ENCODE data around the gene CDCP2.

CDCP2 gene

DNA sequence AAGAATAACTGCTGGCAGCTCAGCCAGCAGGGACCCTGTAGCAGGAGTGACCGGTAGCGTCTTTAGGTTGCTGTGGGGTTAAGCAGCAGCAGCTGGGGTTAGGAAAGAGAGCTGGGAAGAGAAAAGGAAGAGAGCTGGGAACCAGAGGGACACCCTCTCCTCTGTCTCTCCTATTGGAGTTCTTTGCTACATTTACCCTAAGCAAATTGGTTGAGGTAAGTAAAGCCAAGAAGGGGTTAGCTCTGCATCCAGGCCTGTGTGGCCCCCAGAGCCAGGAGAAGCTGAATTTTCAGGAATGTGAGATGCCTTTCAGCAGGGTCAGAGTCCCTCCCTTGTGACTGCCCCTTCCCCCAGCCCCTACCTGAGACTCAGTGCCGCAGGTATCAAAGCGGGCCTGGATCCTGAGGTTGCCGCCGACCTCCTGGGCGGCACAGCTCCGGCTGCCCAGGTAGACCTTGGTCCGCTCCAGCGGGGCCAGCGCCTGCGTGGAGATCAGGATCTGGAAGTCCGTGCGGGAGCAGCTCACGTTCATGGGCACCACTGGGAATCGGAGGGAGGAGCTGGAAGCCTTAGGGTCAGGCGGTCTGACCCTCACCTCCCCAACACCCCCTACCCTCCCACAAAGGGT lies 16.4 kb downstream of the CDCP2 start:
- no peak for FAIRE-seq

DNA sequence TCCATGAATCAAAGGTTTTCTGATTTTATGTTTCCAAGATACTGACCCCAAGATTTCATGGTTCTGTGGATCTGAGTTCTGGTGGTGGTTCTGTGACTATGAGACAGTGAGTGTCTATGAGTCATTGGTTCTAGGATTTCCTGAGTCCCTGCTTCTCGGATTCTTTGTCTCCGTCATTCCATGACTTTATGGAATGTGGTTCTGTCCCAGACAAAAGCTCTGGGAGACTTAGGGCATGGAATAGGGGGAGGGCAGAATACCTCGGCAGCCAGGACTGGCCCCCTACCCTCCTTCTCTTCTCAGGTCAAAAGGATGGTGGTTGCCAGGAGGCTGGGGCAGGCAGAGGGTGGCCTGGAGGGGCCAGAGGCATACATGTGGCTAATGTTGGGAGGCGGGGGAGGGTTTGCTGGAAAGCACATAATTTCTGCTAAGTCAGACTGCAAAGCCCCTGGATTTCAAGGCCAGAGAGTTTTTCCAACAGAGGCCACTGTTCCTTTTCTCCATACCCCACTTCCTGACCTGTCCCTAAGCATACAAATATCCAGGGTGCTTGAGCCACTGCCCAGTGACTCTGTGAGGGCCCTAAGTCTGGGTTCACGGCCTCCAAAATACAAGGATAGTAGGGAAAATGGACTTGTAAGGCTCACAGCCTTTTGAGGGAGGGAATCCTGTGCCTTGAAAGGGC lies 17.2 kb downstream of the CDCP2 start:
- no peak for FAIRE-seq

DNA sequence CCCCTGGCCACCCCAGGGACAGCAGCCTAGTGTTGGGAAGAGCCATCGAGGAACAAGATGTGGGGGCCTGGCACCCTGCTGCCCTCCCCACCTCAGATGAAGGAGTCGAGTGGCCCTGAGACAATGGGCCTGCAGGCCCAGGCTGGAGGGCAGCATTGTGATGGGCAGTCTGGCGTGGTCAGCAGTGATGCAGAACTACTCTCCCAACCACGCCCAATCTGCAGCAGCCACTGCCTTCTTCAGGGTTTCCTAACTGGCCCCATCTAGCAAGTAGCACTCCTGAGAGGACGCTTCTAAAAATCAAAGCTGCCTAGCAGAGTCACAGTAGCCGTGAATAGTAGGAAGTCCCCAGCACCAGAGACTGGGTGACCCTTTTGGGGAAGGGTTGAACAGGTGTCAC lies 18.5 kb downstream of the CDCP2 start:
- no peak for FAIRE-seq

DNA sequence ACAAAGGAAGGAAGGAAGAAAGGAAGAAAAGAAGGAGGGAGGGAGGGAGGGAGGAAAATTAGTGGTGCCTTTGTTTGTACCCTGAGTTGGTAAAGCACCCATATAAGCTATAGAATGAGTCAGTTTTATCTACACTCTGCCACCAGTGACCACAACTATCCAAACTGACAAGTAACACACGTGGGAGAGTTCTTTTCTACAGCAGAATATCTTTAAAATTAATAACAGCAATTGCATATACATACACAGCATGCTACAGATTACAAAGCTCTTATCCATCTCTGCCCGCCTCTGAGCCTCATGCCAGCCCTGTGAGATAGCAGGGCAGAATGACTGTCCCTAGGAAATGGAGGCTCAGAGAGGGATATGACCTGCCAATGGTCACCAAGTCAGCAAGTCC lies 20.3 kb downstream of the CDCP2 start:
- no peak for FAIRE-seq

DNA sequence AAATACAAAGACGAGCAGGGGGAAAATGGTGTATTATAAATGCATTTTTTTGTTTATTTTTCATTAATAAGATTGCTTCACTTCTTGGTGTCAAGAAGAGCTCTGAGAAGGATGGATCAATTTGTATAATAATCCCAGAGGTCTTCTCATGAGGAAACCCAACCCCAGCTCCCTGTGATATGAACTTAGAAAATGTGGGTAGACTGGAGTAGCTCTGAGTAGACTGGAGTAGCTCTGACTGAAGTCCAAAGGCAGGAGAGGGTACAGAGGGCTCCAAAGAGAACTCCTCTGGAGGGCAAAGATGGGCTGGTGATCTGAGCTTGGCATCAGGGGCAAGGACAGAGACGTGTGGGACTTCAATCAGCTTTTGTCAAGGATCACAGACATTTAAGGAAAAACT lies 21.4 kb downstream of the CDCP2 start:
- FAIRE-seq: no peak

DNA sequence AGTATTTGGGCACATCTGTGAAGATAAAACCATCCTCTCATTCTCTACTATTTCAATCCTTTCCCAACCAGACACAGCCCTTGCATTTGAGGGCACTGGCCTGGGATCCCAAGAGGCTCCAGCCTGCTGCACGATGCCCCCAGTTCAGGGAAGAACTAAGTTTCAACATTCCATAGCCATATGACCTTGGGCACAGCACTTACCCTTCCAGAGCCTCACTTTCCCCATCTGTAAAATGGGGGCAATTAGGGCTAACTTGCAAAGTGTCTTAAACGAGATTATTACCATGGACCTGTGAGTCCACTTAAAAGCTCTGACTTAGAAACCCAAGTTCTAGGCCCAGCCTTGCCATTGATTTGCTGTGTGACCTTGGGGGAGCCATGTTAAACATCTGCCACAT lies 22.9 kb downstream of the CDCP2 start:
- FAIRE-seq: no peak

DNA sequence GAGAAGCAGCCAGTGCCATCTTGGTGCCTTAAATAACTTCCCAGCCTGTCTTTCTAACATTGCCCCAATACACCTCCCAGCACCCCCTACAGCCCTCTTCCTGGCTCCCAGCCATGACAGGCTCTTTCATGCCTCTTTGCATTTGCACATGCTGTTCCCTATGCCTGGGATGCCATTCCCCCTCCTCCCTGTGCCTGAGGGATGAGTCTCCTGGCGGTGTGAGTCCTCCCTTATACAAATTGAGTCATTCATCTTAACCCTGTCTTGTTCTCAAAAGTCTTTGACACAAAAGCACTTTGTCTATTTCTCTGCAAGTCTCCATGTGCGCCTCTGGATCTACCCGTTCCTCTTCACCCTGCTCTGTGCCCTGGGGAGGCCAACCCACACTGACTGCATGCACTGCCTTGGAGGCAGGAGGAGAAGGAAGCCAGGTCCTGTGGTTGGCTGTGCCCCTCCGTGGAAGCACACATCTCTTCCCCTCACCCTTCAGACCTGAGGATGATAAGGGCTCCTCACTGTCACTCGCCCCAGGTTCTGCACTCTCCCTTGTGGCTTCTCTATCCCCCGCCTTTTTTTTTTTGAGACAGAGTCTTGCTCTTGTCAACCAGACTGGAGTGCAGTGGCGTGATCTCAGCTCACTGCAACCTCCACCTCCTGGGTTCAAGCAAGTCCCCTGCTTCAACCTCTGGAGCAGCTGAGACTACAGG lies 25.1 kb downstream of the CDCP2 start:
- FAIRE-seq: no peak

DNA sequence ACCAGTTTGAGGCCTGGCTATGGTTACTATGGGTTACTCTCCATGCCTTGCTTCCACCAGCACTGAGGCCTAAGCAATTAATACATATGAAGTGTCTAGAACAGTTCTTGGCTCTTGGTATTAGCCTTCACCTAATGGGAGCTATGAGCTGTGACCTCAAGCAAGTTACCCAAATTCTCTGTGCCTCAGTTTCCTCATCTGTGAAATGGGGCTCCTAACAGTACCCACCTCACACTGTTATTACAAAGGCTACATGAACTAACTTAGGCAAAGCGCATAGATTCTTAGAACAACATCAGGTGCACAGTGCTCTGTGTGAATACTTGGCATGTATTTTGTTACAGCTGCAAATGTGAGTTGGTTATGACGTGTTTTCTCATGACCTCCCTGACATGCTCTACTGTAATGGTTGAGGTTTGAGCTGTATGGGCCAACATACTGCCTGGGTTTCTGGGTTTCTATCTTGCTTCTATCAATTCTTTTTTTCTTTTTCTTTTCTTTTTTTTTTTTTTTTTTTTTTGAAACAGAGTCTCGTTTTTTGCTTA lies 26.5 kb downstream of the CDCP2 start:
- no peak for FAIRE-seq

DNA sequence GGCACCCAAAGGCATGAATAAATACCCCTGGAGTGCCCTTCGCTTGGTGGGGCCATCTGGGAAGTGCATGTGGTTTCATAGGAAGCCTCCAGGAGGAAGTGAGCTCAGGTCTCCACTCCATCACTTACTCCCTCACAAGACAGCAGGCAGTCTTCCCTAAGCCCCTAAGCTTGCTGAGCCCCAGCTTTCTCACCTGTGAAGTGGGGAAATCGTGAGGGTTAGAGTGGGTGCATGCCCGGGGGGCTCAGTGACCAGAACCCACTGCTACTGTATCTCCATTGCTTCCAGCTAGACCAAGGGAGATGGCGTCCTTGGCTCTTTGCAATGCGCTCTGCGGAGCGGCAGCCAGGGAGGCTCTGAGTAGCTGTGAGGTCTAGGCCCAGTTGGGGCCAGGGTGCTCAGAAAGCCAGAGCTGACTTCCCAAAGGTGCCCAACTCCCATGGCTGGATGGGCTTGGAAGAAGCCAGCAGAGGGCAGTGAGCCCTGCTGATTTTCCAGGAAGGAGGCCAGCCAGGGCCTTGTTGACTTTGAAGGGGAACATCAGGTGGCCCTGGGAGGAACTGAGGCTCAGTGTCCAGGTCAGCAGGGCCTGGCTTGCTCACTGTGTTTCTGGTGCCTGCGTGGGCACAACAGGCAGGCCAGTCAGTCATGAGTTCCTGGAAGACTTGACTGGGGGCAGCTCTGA lies 27.3 kb downstream of the CDCP2 start:
- FAIRE-seq: no peak

DNA sequence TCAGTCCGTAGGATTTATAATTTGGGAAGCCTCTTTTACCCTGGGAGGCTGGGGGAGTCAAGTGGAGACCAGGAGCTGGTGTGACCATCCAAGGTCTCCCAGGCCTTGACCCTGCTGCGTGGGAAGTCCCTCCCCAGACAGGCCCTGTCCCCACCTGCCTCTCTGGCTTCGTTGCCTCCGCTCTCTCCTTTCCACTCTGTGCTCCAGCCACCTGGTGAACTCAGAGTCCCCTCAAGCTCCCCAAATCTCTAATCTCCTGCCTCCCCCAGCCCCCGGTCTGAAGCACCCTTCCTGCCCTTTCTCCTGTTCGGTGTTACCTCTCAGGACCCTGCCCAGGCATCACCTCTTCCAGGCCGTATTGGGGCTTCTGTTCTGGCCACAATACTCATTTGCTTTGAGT lies 27.9 kb downstream of the CDCP2 start:
- FAIRE-seq: no peak

DNA sequence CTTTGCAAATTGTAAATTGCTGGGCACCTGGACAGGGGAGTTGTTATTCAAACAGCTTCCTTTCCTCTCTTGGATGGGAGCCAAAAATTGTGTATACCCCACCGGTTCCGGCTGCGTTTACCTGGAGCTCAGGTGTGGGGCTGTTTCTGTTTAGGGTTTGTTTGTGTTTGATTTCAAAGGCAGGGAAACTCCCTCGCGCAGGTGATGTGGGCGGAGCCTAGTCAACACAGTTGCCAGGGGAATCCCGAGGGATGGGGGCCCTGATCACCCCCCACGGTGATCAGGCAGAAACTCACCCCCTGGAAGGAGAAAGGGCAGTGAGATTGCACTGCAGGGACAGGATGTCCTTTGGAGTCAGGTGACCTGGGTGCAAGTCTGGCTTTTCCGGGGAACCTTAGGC lies 28.3 kb downstream of the CDCP2 start:
- no peak for FAIRE-seq

DNA sequence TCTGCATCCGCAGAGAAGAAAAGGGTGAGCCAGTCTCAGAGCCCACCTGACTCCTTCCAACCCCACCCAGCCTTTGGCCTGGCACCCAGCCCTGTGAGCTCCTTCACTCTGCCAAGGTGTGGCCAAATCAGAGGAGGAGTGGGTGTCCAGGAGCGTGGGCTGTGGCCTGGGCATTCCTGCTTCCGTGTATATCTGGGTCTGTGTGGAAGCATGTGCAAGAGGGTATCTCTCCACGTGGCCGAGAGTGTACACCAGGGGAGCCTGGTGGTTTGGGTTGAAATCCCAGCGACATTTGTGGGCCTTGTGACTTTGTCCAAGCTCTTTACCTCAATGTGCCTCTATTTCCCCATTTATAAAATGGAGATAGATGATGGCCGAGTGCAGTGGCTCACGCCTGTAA lies 29.8 kb downstream of the CDCP2 start:
- FAIRE-seq: no peak

DNA sequence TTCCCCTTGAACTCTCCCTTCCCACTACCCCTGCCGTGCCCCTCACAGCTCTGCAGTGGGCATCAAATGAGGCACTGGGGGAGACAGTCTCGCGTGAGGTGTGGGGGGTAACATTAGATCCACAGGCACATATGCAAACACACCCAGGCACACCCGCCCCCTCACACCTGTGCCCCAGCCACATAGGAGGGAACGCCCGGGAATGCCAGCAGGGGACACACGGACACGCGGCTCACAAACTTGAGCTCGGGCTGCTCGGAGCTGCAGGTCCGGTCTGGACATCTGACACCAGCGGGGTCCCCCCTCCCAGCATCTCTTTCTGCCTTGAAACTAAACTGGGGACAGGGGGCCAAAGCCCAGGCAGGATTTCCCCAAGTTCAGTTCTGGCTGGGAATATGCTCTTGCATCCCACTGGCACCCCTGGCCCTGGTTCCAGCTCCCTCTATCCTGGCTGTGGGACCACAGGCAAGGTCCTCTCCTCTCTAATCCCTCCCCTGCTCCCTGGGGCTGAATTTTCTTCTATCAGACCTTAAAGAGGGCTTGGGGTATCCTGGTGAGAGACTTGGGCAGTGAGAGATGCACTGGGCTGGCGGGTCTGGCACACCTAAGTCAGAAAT lies 30.6 kb downstream of the CDCP2 start:
- no peak for FAIRE-seq

DNA sequence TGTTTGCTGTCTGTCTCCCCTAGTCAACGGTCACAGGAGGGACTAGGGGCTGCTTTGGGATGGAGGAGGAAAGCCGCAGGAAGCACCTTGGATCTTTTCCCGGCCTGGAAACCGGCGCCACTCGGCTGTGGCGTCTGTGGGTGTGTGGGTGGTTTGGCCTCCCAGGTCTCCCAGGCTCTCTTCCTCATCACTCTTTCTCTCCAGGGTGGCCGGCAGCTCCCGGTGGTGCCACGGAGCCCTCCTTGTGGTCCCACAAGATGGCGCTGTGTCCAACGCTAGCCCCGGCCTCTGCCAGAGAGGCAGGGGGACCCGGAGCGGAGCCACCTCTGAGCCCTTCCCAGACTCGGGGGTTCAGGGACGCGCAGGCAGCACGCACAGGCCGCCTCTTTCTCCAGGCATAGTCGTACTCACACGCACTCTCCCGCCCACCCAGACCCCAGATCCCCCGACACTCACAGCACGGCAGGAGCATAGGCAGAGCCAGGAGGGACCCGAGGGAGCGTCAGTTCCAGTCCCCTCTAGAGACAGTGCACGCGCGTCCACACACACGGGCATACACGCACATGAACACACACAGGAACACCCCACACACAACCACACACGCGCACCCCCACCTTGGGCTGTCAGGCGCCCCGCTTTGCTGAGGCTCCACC lies 31.2 kb downstream of the CDCP2 start:
- no peak for FAIRE-seq

DNA sequence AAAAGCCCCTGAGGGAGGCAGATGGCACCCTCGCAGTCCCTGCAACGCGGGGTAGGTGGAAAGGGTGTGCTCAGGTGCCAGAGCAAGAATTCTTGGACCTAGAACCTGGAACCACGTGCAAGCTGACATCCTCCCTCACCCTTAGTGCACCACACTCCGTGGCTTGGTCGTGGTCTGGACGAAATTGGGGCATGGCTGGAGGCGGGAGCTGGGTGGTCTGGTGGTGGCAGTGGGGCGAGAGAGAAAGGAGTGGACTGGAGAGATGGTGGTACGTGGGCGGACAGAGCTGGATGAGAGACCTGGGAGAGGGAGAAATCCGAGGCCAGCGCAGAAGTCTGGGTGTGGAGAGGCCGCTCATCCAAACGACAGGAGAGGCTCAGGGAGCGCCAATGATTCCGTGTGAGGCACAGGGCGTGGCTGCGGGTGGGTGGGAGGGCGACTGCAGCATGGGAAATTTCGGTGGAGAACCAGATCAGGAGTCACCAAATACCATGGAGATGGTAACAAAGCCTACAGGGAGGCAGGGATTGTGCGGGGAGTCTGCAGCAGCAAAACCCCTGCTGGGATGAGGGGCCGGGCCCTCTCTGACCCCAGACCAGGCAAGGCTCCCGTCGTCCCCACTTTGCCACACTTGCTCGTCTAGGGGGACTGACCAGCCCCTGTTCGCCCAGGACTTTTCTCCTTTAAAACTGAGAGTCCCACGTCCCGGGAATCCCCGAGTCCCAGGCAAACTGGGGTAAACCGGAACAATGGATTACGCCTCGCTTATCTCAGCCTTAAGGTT lies 31.9 kb downstream of the CDCP2 start:
- no peak for FAIRE-seq

DNA sequence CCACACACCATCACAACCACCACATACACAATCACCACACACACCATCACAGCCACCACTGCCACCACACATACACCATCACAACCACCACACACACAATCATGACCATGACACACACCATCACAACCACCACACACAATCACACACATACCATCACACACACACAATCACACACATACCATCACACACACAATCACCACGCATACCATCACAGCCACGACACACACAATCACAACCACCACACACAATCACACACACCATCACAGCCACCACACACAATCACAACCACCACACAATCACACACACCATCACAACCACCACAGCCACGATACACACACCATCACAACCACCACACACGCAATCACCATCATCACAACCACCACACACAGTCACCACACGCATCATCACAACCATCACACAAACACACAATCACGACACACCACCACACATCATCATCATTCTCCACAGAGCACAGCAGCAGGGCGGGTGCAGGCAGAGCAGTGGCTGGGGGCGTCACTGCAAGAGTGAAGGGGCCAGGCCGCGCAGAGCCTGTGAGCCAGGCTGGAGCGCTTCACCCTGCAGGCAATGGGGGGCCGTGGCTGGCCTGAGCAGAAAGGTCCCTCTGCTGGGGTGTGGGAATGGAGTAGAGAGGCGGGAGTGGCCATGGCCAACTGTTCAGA lies 32.6 kb downstream of the CDCP2 start:
- no peak for FAIRE-seq

DNA sequence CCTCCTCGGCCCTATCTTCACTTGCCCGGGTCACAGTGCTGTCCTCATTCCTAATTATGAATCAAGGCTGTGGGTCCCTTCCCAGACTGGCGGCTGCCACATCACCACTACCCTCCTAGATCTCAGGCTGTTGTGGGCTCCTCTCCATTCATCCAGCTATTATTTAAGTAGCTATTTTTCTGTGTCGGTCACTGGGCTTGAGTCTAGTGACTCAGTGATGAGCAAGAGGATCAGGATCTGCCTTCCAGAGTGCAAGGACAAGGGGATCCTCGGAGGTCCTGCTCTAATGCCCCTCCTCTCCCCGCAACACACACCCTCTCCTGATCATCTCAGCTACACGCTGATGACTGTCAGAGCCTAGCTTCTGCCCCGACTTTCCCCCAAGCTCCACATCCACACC lies 34.1 kb downstream of the CDCP2 start:
- FAIRE-seq: no peak

DNA sequence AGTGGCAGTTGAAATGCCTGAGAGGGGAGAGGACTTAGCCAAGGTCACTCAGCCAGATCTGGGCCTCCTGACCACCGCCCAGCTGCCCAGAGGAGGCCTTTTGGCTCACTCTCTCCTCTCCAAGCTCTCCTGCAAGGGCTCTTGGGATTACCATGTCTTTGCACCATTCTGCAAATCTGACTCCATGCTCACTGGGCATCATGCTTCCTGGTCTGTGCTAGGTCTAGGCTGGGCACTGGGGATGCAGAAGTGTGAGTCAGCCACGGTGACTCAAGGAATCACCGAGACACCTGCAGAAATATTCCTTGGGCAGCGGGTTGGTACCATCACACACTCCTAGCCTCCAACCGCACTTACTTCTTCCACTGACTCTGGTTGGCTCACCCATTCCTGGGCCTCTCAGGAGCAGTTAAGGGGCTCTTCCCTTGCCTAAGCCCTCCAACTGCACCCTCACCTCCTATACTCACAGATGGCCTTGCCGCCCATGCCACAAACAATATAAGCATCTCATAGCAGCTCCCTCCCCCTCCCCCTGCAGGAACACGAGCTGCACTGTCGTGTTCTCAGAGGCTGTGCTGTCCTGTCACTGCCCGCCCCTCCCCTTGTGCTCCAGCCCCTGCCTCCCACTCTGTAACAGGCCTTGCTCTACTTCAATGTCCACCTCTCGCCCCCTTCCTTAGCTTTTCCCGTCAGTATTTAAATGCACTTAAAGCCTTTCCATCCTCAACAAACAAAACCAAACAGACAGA lies 34.8 kb downstream of the CDCP2 start:
- FAIRE-seq: no peak

DNA sequence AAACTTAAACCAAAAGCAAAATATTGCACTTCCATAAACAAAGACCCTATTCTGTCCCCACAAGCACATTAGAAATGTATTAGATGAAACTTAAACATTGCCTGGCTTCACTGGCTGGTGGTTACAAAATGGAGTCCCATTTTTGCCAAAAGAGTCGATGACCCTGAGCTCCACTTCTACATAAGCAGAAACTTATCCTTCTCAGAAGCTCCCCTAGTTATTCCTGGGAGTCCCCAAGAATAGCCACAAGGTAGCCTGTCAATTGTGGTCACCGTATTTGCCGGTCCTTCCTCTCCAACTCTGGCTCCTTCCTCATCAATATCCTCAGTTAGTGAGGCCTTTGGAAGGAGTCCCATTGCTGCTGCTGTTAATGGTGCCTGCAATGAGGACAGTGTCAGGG lies 37.3 kb downstream of the CDCP2 start:
- FAIRE-seq: no peak

DNA sequence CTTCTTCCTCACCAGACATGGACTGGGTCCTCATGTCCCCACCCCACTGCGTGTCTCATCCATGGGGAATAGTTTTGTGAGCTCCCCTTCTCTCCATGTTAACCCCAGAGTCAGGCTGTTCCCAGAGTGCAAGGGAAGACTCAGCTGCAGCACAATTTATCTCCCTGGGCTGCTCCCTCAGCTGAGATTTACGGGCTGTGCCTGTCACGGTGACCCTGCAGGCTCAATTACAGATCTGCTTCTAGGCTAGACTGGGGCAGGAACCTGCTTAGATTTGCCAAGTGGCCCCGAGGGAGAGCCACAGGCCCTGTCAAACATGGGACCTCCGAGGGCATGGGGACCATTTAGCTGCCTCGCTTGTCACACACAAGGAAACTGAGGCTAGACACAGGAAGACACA lies 37.8 kb downstream of the CDCP2 start:
- no peak for FAIRE-seq

Data from G401.6 (cell line).